ENCODE measurements around the gene TEC.
"Not testable (repeated sequence)": the region's sequence is repeated elsewhere in the genome, so short reads cannot be mapped to it uniquely, and the experiment has no call there.

Gene TEC

DNA sequence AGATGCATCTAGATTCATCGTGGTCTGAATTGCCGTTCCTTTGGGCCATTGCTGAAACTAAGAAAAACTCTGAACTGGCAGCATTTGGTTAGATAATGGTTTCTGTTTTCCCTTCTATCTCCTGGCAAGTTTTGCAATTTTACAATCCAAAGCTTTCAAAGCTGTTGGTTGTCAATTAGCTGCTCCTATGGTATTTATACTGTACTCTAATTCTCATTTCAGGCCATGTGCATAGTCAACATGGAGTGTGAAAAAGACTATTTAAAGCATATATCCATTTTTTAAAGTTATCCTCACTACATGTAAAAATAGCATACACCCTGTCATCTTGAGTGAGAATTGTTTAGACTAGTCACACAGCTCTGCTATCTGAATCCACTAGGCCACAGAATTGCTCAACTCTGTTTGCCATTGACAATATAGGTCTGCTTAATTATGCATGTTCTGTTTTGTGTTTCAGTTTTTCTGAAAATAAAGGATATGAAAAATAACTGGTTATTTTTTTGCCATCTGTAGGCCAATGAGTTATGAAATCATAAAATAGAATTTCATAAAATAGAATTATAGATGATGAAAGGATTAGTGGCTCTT, 27.7 kb upstream of the TEC start:
- Histone ChIP-seq H3K4me1 (ENCODE audit: control insufficient read depth in 5 of 5, insufficient read depth in 5 of 5, low read length in 5 of 5) (no peaks in the 10 kb centered on the region), H3K9me3 (ENCODE audit: control insufficient read depth in 5 of 5, low read length in 5 of 5) (no peaks in the 10 kb centered on the region), H3K36me3 (ENCODE audit: control insufficient read depth in 5 of 5, insufficient read depth in 5 of 5, low read length in 5 of 5) (no peaks in the 10 kb centered on the region), H3K9ac (ENCODE audit: low read length in 5 of 5) (no peak overlapping the region), H3K4me3 (ENCODE audit: low read depth in 1 of 5, low read length in 5 of 5) (no peak overlapping the region), H3K27ac (ENCODE audit: low read depth, low read length) (no peak overlapping the region), H3K27me3 (ENCODE audit: control insufficient read depth in 5 of 5, insufficient read depth in 4 of 5, low read length in 5 of 5) (peaks cover 0 to 3% (median 0%) of the 10 kb centered on the region in 5 donors)

DNA sequence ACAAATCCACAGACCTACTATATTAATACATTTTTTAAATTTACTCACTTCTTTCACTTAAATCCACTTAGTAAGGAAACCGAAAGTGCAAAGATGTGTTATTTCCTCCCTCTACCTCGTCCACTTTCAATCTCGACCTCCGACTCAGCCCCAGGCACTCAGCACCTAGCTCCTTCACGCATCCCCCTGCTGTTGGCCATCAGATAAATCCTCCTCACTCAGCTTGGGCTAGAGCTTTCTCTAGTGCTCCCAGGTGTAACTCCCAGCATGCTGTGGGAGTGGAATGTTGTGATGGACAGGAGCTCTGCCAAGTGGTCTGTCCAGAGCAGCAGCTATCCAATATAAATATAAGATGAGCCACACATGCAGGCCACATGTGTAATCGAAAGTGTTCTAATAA, 26.7 kb upstream of the TEC start:
- Histone ChIP-seq H3K9ac (ENCODE audit: low read length in 5 of 5) (no peak overlapping the region), H3K4me1 (ENCODE audit: control insufficient read depth in 5 of 5, insufficient read depth in 5 of 5, low read length in 5 of 5) (no peaks in the 10 kb centered on the region), H3K27ac (ENCODE audit: low read depth, low read length) (no peak overlapping the region), H3K27me3 (ENCODE audit: control insufficient read depth in 5 of 5, insufficient read depth in 4 of 5, low read length in 5 of 5) (peaks cover 0 to 3% (median 0%) of the 10 kb centered on the region in 5 donors), H3K36me3 (ENCODE audit: control insufficient read depth in 5 of 5, insufficient read depth in 5 of 5, low read length in 5 of 5) (no peaks in the 10 kb centered on the region), H3K9me3 (ENCODE audit: control insufficient read depth in 5 of 5, low read length in 5 of 5) (no peaks in the 10 kb centered on the region), H3K4me3 (ENCODE audit: low read depth in 1 of 5, low read length in 5 of 5) (no peak overlapping the region)

DNA sequence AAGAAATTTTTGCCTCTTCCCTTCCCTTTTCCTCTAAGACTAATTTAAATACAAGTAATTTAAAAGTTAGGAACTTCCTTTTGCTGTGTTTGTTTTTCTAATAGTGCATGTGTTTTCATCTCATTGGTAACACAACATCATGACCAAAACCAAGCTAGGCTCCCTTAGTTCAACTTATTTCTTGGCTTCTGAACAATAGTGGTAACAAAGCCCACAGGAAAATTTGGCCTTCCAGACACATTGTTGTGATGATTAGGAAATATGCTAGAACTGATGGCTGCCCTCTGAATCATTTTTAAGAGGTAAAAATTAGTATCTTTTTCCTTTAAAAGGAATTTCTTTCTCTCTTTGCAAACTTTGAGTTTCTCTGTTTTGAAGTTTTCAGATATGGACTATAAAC, 25.5 kb upstream of the TEC start:
- Histone ChIP-seq H3K27me3 (ENCODE audit: control insufficient read depth in 5 of 5, insufficient read depth in 4 of 5, low read length in 5 of 5) (no peaks in the 10 kb centered on the region), H3K36me3 (ENCODE audit: control insufficient read depth in 5 of 5, insufficient read depth in 5 of 5, low read length in 5 of 5) (no peaks in the 10 kb centered on the region), H3K4me1 (ENCODE audit: control insufficient read depth in 5 of 5, insufficient read depth in 5 of 5, low read length in 5 of 5) (no peaks in the 10 kb centered on the region), H3K4me3 (ENCODE audit: low read depth in 1 of 5, low read length in 5 of 5) (no peak overlapping the region), H3K27ac (ENCODE audit: low read depth, low read length) (no peak overlapping the region), H3K9ac (ENCODE audit: low read length in 5 of 5) (no peak overlapping the region), H3K9me3 (ENCODE audit: control insufficient read depth in 5 of 5, low read length in 5 of 5) (no peaks in the 10 kb centered on the region)

DNA sequence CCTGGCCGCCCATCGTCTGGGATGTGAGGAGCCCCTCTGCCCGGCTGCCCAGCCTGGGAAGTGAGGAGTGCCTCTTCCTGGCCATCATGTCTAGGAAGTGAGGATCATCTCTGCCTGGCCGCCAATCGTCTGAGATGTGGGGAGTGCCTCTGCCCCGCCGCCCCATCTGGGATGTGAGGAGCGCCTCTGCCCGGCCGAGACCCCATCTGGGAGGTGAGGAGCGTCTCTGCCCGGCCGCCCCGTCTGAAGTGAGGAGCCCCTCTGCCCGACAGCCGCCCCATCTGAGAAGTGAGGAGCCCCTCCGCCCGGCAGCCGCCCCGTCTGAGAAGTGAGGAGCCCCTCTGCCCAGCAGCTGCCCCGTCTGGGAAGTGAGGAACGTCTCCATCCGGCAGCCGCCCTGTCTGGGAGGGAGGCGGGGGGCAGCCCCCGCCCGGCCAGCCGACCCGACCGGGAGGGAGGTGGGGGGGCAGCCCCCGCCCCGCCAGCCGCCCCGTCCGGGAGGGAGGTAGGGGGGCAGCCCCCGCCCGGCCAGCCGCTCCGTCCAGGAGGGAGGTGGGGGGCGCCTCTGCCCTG, 22.7 kb upstream of the TEC start:
- not testable (repeated sequence) for H3K9ac ChIP-seq (ENCODE audit: low read length in 5 of 5); H3K4me3 ChIP-seq (ENCODE audit: low read depth in 1 of 5, low read length in 5 of 5); H3K4me1 ChIP-seq (ENCODE audit: control insufficient read depth in 5 of 5, insufficient read depth in 5 of 5, low read length in 5 of 5); H3K36me3 ChIP-seq (ENCODE audit: control insufficient read depth in 5 of 5, insufficient read depth in 5 of 5, low read length in 5 of 5); H3K27me3 ChIP-seq (ENCODE audit: control insufficient read depth in 5 of 5, insufficient read depth in 4 of 5, low read length in 5 of 5); H3K9me3 ChIP-seq (ENCODE audit: control insufficient read depth in 5 of 5, low read length in 5 of 5); H3K27ac ChIP-seq (ENCODE audit: low read depth, low read length)

DNA sequence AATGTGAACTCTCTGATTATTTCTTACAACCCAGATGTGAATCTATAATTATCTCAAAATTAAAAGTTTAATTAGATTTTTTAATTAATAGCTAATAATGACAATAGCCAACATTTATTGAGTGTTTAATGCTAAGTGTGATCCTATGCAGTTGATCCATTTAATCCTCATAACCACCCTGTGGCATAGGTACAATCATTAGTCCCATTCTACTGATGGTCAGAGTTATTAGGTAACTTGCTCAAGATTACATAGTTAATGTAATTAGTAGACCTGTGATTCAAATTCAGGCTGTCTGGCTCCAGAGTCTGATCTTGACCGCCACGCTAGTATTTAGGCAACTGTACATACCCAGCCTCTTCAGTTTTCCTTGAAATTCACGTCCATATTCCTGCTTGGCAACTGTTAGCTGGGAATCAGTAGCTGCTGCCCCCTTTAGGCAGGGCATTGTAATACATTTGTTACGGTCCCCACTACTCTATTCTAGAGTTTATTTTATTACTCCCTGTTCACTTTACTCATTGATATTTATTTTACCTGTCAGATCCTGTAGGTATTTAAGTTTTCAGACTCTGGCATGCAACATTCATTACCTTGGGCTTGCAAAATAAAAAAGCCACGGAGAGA, 20.6 kb upstream of the TEC start:
- no peaks in the 10 kb centered on the region for H3K4me1 ChIP-seq (ENCODE audit: control insufficient read depth in 5 of 5, insufficient read depth in 5 of 5, low read length in 5 of 5)
- H3K9ac ChIP-seq (ENCODE audit: low read length in 5 of 5), result no peak overlapping the region
- no peak overlapping the region for H3K4me3 ChIP-seq (ENCODE audit: low read depth in 1 of 5, low read length in 5 of 5)
- H3K27me3 ChIP-seq (ENCODE audit: control insufficient read depth in 5 of 5, insufficient read depth in 4 of 5, low read length in 5 of 5), result no peaks in the 10 kb centered on the region
- H3K9me3 ChIP-seq (ENCODE audit: control insufficient read depth in 5 of 5, low read length in 5 of 5), result peaks cover 0 to 7% (median 0%) of the 10 kb centered on the region in 5 donors
- H3K36me3 ChIP-seq (ENCODE audit: control insufficient read depth in 5 of 5, insufficient read depth in 5 of 5, low read length in 5 of 5), result no peaks in the 10 kb centered on the region
- no peak overlapping the region for H3K27ac ChIP-seq (ENCODE audit: low read depth, low read length)

DNA sequence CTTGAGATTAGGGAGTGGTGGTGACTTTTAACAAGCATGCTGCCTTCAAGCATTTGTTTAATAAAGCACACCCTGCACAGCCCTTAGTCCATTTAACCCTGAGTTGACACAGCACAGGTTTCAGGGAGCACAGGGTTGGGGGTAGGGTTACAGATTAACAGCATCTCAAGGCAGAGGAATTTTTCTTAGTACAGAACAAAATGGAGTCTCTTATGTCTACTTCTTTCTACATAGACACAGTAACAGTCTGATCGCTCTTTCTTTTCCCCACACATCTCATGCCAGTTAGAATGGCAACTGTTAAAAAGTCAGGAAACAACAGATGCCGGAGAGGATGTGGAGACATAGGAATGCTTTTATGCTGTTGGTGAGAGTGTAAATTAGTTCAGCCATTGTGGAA, 16.4 kb upstream of the TEC start:
- not testable (repeated sequence) for H3K27me3 ChIP-seq (ENCODE audit: control insufficient read depth in 5 of 5, insufficient read depth in 4 of 5, low read length in 5 of 5); H3K4me3 ChIP-seq (ENCODE audit: low read depth in 1 of 5, low read length in 5 of 5); H3K9ac ChIP-seq (ENCODE audit: low read length in 5 of 5); H3K4me1 ChIP-seq (ENCODE audit: control insufficient read depth in 5 of 5, insufficient read depth in 5 of 5, low read length in 5 of 5); H3K36me3 ChIP-seq (ENCODE audit: control insufficient read depth in 5 of 5, insufficient read depth in 5 of 5, low read length in 5 of 5); H3K27ac ChIP-seq (ENCODE audit: low read depth, low read length)
- peaks cover 0 to 10% (median 3%) of the 10 kb centered on the region in 5 donors for H3K9me3 ChIP-seq (ENCODE audit: control insufficient read depth in 5 of 5, low read length in 5 of 5)

DNA sequence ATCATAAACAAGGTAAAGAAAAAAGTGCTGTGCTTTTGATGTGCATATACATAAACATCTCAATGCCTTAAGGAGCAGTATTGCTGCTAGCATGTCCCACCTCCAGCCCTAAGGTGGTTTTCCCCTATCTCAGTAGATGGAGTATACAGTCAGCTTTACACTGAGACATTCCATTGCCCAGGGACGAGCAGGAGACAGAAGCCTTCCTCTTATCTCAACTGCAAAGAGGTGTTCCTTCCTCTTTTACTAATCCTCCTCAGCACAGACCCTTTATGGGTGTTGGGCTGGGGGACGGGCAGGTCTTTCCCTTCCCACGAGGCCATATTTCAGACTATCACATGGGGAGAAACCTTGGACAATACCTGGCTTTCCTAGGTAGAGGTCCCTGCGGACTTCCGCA, 16.0 kb upstream of the TEC start:
- H3K36me3 ChIP-seq (ENCODE audit: control insufficient read depth in 5 of 5, insufficient read depth in 5 of 5, low read length in 5 of 5); H3K27ac ChIP-seq (ENCODE audit: low read depth, low read length); H3K4me1 ChIP-seq (ENCODE audit: control insufficient read depth in 5 of 5, insufficient read depth in 5 of 5, low read length in 5 of 5); H3K9ac ChIP-seq (ENCODE audit: low read length in 5 of 5); H3K27me3 ChIP-seq (ENCODE audit: control insufficient read depth in 5 of 5, insufficient read depth in 4 of 5, low read length in 5 of 5); H3K4me3 ChIP-seq (ENCODE audit: low read depth in 1 of 5, low read length in 5 of 5): not testable (repeated sequence)
- peaks cover 0 to 10% (median 3%) of the 10 kb centered on the region in 5 donors for H3K9me3 ChIP-seq (ENCODE audit: control insufficient read depth in 5 of 5, low read length in 5 of 5)

DNA sequence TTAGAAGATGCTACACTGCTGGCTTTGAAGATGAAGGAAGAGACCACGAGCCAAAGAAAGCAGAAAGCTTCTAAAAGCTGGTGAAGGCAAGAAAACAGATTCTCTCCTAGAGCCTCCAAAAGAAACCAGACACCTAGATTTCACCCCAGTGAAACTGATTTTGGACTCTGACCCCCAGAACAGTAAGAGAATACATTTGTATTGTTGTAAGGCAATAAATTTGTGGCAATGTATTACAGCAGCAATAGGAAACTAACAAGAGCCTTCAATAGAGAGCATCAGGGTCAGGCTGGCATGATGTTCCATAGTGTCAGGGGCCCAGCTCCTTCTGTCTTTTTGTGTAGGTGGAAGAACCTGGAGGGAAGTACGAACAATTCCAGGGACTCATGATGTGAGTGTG, 6.0 kb upstream of the TEC start:
- Histone ChIP-seq H3K27me3 (ENCODE audit: control insufficient read depth in 5 of 5, insufficient read depth in 4 of 5, low read length in 5 of 5) (no peaks in the 10 kb centered on the region), H3K9me3 (ENCODE audit: control insufficient read depth in 5 of 5, low read length in 5 of 5) (peaks cover 0 to 2% (median 0%) of the 10 kb centered on the region in 5 donors), H3K4me1 (ENCODE audit: control insufficient read depth in 5 of 5, insufficient read depth in 5 of 5, low read length in 5 of 5) (no peaks in the 10 kb centered on the region), H3K36me3 (ENCODE audit: control insufficient read depth in 5 of 5, insufficient read depth in 5 of 5, low read length in 5 of 5) (no peaks in the 10 kb centered on the region), H3K9ac (ENCODE audit: low read length in 5 of 5) (no peak overlapping the region), H3K27ac (ENCODE audit: low read depth, low read length) (no peak overlapping the region), H3K4me3 (ENCODE audit: low read depth in 1 of 5, low read length in 5 of 5) (no peak overlapping the region)

DNA sequence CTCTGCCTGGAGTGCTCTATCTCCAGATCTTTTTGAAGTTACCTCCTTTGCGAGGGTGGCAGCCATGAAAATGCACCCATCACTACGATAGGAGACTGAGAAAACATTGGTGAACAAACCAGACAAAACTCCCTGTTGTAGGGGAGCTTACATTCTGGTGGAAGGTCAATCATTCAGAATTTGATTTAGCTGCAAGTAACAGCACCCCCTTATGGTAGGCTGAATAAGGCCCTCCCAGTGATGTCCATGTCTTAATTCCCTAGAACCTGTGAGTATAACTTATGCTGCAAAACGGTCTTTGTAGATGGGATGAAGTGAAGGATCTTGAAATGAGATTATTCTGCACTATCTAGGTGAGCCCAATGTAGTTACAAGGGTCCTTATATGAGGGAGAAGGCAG, 5.6 kb upstream of the TEC start:
- no peaks in the 10 kb centered on the region for H3K27me3 ChIP-seq (ENCODE audit: control insufficient read depth in 5 of 5, insufficient read depth in 4 of 5, low read length in 5 of 5)
- no peaks in the 10 kb centered on the region for H3K36me3 ChIP-seq (ENCODE audit: control insufficient read depth in 5 of 5, insufficient read depth in 5 of 5, low read length in 5 of 5)
- no peak overlapping the region for H3K27ac ChIP-seq (ENCODE audit: low read depth, low read length)
- no peak overlapping the region for H3K4me3 ChIP-seq (ENCODE audit: low read depth in 1 of 5, low read length in 5 of 5)
- H3K9ac ChIP-seq (ENCODE audit: low read length in 5 of 5), result no peak overlapping the region
- peaks cover 0 to 4% (median 2%) of the 10 kb centered on the region in 5 donors for H3K4me1 ChIP-seq (ENCODE audit: control insufficient read depth in 5 of 5, insufficient read depth in 5 of 5, low read length in 5 of 5)
- peaks cover 0 to 2% (median 0%) of the 10 kb centered on the region in 5 donors for H3K9me3 ChIP-seq (ENCODE audit: control insufficient read depth in 5 of 5, low read length in 5 of 5)

DNA sequence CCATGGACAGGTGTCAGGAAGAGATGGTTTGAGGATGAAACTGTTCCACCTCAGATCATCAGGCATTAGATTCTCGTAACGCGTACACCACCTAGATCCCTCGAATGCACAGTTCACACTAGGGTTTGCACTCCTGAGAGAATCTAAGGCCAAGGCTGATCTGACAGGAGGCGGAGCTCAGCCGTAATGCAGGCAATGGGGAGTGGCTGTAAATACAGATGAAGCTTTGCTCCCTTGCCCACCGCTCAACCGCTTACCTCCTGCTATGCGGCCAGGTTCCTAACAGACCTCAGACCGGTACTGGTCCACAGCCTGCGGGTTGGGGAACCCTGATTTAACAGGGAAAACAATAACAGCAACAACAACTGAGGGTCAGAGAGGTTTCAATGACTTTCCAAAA, 2.0 kb upstream of the TEC start:
- Histone ChIP-seq H3K27me3 (ENCODE audit: control insufficient read depth in 5 of 5, insufficient read depth in 4 of 5, low read length in 5 of 5) (no peaks in the 10 kb centered on the region), H3K9me3 (ENCODE audit: control insufficient read depth in 5 of 5, low read length in 5 of 5) (no peaks in the 10 kb centered on the region), H3K36me3 (ENCODE audit: control insufficient read depth in 5 of 5, insufficient read depth in 5 of 5, low read length in 5 of 5) (no peaks in the 10 kb centered on the region), H3K4me1 (ENCODE audit: control insufficient read depth in 5 of 5, insufficient read depth in 5 of 5, low read length in 5 of 5) (peaks cover 0 to 23% (median 7%) of the 10 kb centered on the region in 5 donors), H3K27ac (ENCODE audit: low read depth, low read length) (no peak overlapping the region), H3K4me3 (ENCODE audit: low read depth in 1 of 5, low read length in 5 of 5) (no peak overlapping the region), H3K9ac (ENCODE audit: low read length in 5 of 5) (no peak overlapping the region)

Measured in subcutaneous abdominal adipose tissue (tissue), 5 donors.